Endodermal cell (in vitro differentiated cells): ENCODE results near the gene PLXDC1. TPM values are rescaled to one million over a fixed set of nuclear protein-coding genes. Genes with fewer than 3 reads are reported as not detected.

Experiments
- DNase-seq: peaks from one replicate; pipeline ENCODE4 v3.0.0-alpha.2; 2017
- H3K27ac ChIP-seq: 2 replicates; pipeline ENCODE4 v1.5.1; 2013; ENCODE audit warnings: mild to moderate bottlenecking, low read depth, low read length, moderate library complexity
- H3K27me3 ChIP-seq: 2 replicates; pipeline ENCODE4 v1.6.1; 2013; ENCODE audit warnings: mild to moderate bottlenecking, low read length, moderate library complexity; ENCODE audit not compliant: insufficient read depth, control insufficient read depth, poor library complexity, severe bottlenecking
- H3K36me3 ChIP-seq: 2 replicates; pipeline ENCODE4 v1.7.0; 2013; ENCODE audit warnings: mild to moderate bottlenecking, low read length, moderate library complexity; ENCODE audit not compliant: control insufficient read depth, insufficient read depth
- H3K4me1 ChIP-seq: one replicate; pipeline ENCODE4 v1.7.0; 2013; ENCODE audit warnings: low read length; ENCODE audit not compliant: control insufficient read depth, insufficient read depth
- H3K4me3 ChIP-seq: 2 replicates; pipeline ENCODE4 v1.5.1; 2013; ENCODE audit warnings: mild to moderate bottlenecking, low read length, moderate library complexity
- H3K9ac ChIP-seq: 2 replicates; pipeline ENCODE4 v1.6.1; 2013; ENCODE audit warnings: mild to moderate bottlenecking, low read length, moderate library complexity; ENCODE audit not compliant: poor library complexity, severe bottlenecking; ENCODE audit errors: extremely low read depth
- H3K9me3 ChIP-seq: 2 replicates; pipeline ENCODE4 v1.6.1; 2013; ENCODE audit warnings: mild to moderate bottlenecking, low read length, moderate library complexity; ENCODE audit not compliant: control insufficient read depth
- H3K27ac Mint-ChIP-seq: 2 replicates; pipeline ENCODE4 v1.8.0; 2020; ENCODE audit warnings: mixed read lengths
- H3K27me3 Mint-ChIP-seq: 2 replicates; pipeline ENCODE4 v1.8.0; 2021; ENCODE audit warnings: mild to moderate bottlenecking, mixed read lengths; ENCODE audit not compliant: insufficient read depth
- H3K36me3 Mint-ChIP-seq: 2 replicates; pipeline ENCODE4 v1.8.0; 2020; ENCODE audit warnings: low read depth, mixed read lengths
- H3K4me1 Mint-ChIP-seq: 2 replicates; pipeline ENCODE4 v1.8.0; 2020; ENCODE audit warnings: mixed read lengths
- H3K4me3 Mint-ChIP-seq: 2 replicates; pipeline ENCODE4 v1.8.0; 2020; ENCODE audit warnings: mild to moderate bottlenecking, moderate library complexity, mixed read lengths
- H3K9me3 Mint-ChIP-seq: 2 replicates; pipeline ENCODE4 v1.8.0; 2020; ENCODE audit warnings: mild to moderate bottlenecking, mixed read lengths
- CTCF ChIP-seq: fragments of 200-600 bp; sonication (generic); conservative IDR thresholded peaks from 2 replicates; pipeline ENCODE4 v1.5.0; 2021; ENCODE audit warnings: antibody characterized with exemption, mild to moderate bottlenecking
- WGBS, 2 experiments: methylation state at CpG; one replicate each; pipeline versions ENCODE4 v1.1.5 to v1.1.7; 2013; ENCODE audit warnings: missing lambda C conversion rate in 2 of 2, mixed read lengths in 1 of 2; ENCODE audit not compliant: insufficient coverage in 1 of 2, insufficient read length in 1 of 2; 5-methylcytosine and 5-hydroxymethylcytosine counted together
- total RNA-seq, 2 donors: library from RNA; stranded (reverse); fragmentation: NEBNext Ultra II Directional in 1 of 2; extraction: Animal tissue kit (Norgen Biotek cat#: 25700) in 1 of 2; gene quantifications; 2 replicates in 1 of 2; 3 replicates in 1 of 2; pipeline ENCODE4 v1.2.1, GENCODE V29; 2021

Gene PLXDC1
- total RNA-seq, 2 donors from 2014 or later = 9.0 TPM

GRCh38 chr17:39099663-39100286, 51.7 kb downstream of the PLXDC1 start:
- TF ChIP-seq CTCF = no peak
- peaks cover 8% of the 10 kb centered on the region for H3K4me1 ChIP-seq
- H3K9me3 ChIP-seq = no peaks in the 10 kb centered on the region
- no peaks in the 10 kb centered on the region for H3K36me3 Mint-ChIP-seq
- H3K27me3 ChIP-seq = no peaks in the 10 kb centered on the region
- 95 to 99% methylated on average over 7 to 9 of the region's 9 CpGs for WGBS, 2 experiments
- H3K4me3 ChIP-seq = no peak overlapping the region
- H3K36me3 ChIP-seq = no peaks in the 10 kb centered on the region
- no peak overlapping the region for H3K27ac ChIP-seq
- peaks cover 41% of the 10 kb centered on the region for H3K4me1 Mint-ChIP-seq
- no peak overlapping the region for H3K9ac ChIP-seq
- no peak for DNase-seq
- peak overlapping the region; percentile 29 for H3K4me3 Mint-ChIP-seq
- H3K9me3 Mint-ChIP-seq = no peaks in the 10 kb centered on the region
- H3K27ac Mint-ChIP-seq = peak overlapping the region; percentile 35
- H3K27me3 Mint-ChIP-seq = peaks cover 5% of the 10 kb centered on the region

DNA sequence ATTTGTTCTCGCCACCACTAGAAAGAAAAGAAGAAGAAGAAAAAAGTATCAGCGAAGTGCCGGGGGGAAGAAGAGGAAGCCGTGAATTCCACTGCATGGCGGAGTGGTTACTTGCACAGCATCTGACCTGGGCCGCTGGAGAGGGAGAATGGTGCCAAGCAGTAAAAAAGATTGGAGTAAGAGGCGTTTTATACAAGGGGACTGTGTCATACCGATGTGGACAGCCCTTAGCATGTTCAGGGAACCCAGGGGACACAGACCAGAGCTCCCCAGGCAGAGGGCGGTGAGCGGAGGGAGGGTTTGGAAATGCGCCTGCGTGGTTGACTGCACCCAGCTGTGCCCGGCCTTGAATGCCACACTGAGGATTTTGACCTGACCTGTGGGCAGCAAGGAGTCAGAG, 52.8 kb downstream of the PLXDC1 start:
- Mint-ChIP-seq H3K27ac (peak overlapping the region; percentile 89), H3K36me3 (no peaks in the 10 kb centered on the region), H3K4me3 (peak overlapping the region; percentile 29), H3K27me3 (peaks cover 5% of the 10 kb centered on the region), H3K9me3 (no peaks in the 10 kb centered on the region), H3K4me1 (peaks cover 47% of the 10 kb centered on the region)
- Histone ChIP-seq H3K27ac (no peak overlapping the region), H3K4me1 (peaks cover 8% of the 10 kb centered on the region), H3K27me3 (no peaks in the 10 kb centered on the region), H3K9ac (no peak overlapping the region), H3K4me3 (no peak overlapping the region), H3K36me3 (no peaks in the 10 kb centered on the region), H3K9me3 (no peaks in the 10 kb centered on the region)
- no peak for TF ChIP-seq CTCF
- WGBS, 2 experiments = 77 to 82% methylated on average over 9 to 13 of the region's 13 CpGs
- peak; percentile 91 for DNase-seq

- no peaks in the 10 kb centered on the region for H3K9me3 Mint-ChIP-seq
Measured at GRCh38 chr17:39097537-39097936, 53.9 kb downstream of the PLXDC1 start.

More at GRCh38 chr17:39097537-39097936, 53.9 kb downstream of the PLXDC1 start:
- H3K36me3 ChIP-seq = no peaks in the 10 kb centered on the region
- Mint-ChIP-seq H3K4me3 (no peak overlapping the region), H3K27me3 (peaks cover 5% of the 10 kb centered on the region), H3K4me1 (peaks cover 53% of the 10 kb centered on the region), H3K36me3 (no peaks in the 10 kb centered on the region), H3K27ac (no peak overlapping the region)
- no peak for TF ChIP-seq CTCF
- no peak overlapping the region for H3K4me3 ChIP-seq
- H3K27ac ChIP-seq = no peak overlapping the region
- WGBS, 2 experiments = 95 to 100% methylated on average over 1 to 6 of the region's 7 CpGs
- H3K4me1 ChIP-seq = peaks cover 8% of the 10 kb centered on the region
- no peaks in the 10 kb centered on the region for H3K9me3 ChIP-seq
- no peaks in the 10 kb centered on the region for H3K27me3 ChIP-seq
- no peak for DNase-seq
- no peak overlapping the region for H3K9ac ChIP-seq
